B cell (primary cell): Measurements from ENCODE around the gene SP6. TPM values are rescaled to one million over a fixed set of nuclear protein-coding genes. Genes with fewer than 3 reads are reported as not detected.

ENCODE experiments used
- ATAC-seq: fragments of 200-7000 bp; cut with Tn5 transposase; one replicate; pipeline ENCODE4 v1.10.0; 2021; ENCODE audit warnings: low read depth, mild to moderate bottlenecking, moderate number of reproducible peaks, moderate library complexity
- CTCF ChIA-PET: fragments of 350-600 bp; sonication (Branson Sonifier 250); formaldehyde crosslinking; loops from one replicate; lab custom pipeline; 2021; ENCODE audit warnings: antibody characterized with exemption, inconsistent platforms; lab: Charles Lee
- POLR2A ChIA-PET: fragments of 350-600 bp; sonication (Branson Sonifier 250); formaldehyde crosslinking; loops from one replicate; lab custom pipeline; 2021; ENCODE audit warnings: antibody characterized with exemption; lab: Charles Lee
- DNase-seq: peaks from one replicate; pipeline ENCODE4 v3.0.0; 2013
- H2AFZ ChIP-seq: 2 replicates; pipeline ENCODE4 v1.6.1; 2012; ENCODE audit warnings: mild to moderate bottlenecking, low read depth, low read length; ENCODE audit not compliant: insufficient read depth, poor library complexity, severe bottlenecking
- H3K27ac ChIP-seq, 2 donors: 1 replicate in 1 of 2; 2 replicates in 1 of 2; pipeline ENCODE4 v1.5.1; 2012 to 2013; ENCODE audit warnings: low read length in 2 of 2, mild to moderate bottlenecking in 2 of 2, moderate library complexity in 1 of 2
- H3K27me3 ChIP-seq, 4 experiments: fragments of 200-600 bp in 1 of 4; sonication (generic) in 1 of 4; replicated peaks in 1 of 4; 1 replicate in 2 of 4; 2 replicates in 2 of 4; pipeline versions ENCODE4 v1.6.1 to v1.7.0; 2013 to 2016; ENCODE audit warnings: low read length in 3 of 4, mild to moderate bottlenecking in 2 of 4, mixed read lengths in 1 of 4, moderate library complexity in 1 of 4; ENCODE audit not compliant: insufficient read depth in 4 of 4, control insufficient read depth in 3 of 4; ENCODE audit errors: control extremely low read depth in 1 of 4
- H3K36me3 ChIP-seq, 2 experiments: replicated peaks in 1 of 2; 1 replicate in 1 of 2; 2 replicates in 1 of 2; pipeline versions ENCODE4 v1.6.1 to v1.7.1; 2013; ENCODE audit warnings: low read length in 1 of 2; ENCODE audit not compliant: insufficient read depth in 2 of 2, control insufficient read depth in 1 of 2; ENCODE audit errors: control extremely low read depth in 1 of 2, extremely low read depth in 1 of 2
- H3K4me1 ChIP-seq, 2 donors: fragments of 200-600 bp in 1 of 2; sonication (generic) in 1 of 2; 1 replicate in 1 of 2; 2 replicates in 1 of 2; pipeline versions ENCODE4 v1.5.1 to v1.6.1; 2013 to 2017; ENCODE audit warnings: low read length in 2 of 2; ENCODE audit not compliant: control insufficient read depth in 2 of 2, insufficient read depth in 2 of 2
- H3K4me2 ChIP-seq: replicated peaks from 2 replicates; pipeline ENCODE3; 2012; ENCODE audit warnings: mild to moderate bottlenecking, low read depth, low read length; ENCODE audit not compliant: poor library complexity, severe bottlenecking
- H3K4me3 ChIP-seq, 5 experiments: fragments of 200-600 bp in 1 of 5; sonication (generic) in 1 of 5; 1 replicate in 3 of 5; 2 replicates in 2 of 5; pipeline versions ENCODE4 v1.5.1 to v1.7.0; 2011 to 2016; ENCODE audit warnings: low read length in 4 of 5, mild to moderate bottlenecking in 4 of 5, low read depth in 2 of 5, control low read depth in 1 of 5, moderate library complexity in 1 of 5; ENCODE audit not compliant: insufficient read depth in 1 of 5; ENCODE audit errors: control extremely low read depth in 1 of 5, extremely low read depth in 1 of 5
- H3K79me2 ChIP-seq: fragments of 200-600 bp; sonication (generic); one replicate; pipeline ENCODE4 v1.6.0; 2016; ENCODE audit warnings: low read length; ENCODE audit not compliant: control insufficient read depth, insufficient read depth
- H3K9ac ChIP-seq: fragments of 200-600 bp; sonication (generic); 2 replicates; pipeline ENCODE4 v1.6.1; 2017; ENCODE audit warnings: mild to moderate bottlenecking, low read length, moderate library complexity
- H3K9me3 ChIP-seq, 3 donors: one replicate each; pipeline versions ENCODE4 v1.6.1 to v1.7.1; 2013; ENCODE audit warnings: low read length in 2 of 3; ENCODE audit not compliant: control insufficient read depth in 2 of 3, insufficient read depth in 1 of 3; ENCODE audit errors: control extremely low read depth in 1 of 3
- H4K20me1 ChIP-seq: 2 replicates; pipeline ENCODE4 v1.6.0; 2012; ENCODE audit warnings: mild to moderate bottlenecking, low read length; ENCODE audit not compliant: insufficient read depth, control insufficient read depth, poor library complexity, severe bottlenecking
- H3K27ac Mint-ChIP-seq: one replicate; pipeline ENCODE4 v1.8.0; 2021; ENCODE audit warnings: mixed read lengths
- H3K27me3 Mint-ChIP-seq: one replicate; pipeline ENCODE4 v1.8.0; 2021; ENCODE audit warnings: mixed read lengths
- H3K4me1 Mint-ChIP-seq: one replicate; pipeline ENCODE4 v1.8.0; 2021; ENCODE audit warnings: mixed read lengths
- H3K4me3 Mint-ChIP-seq: one replicate; pipeline ENCODE4 v1.8.0; 2021; ENCODE audit warnings: mixed read lengths
- H3K9me3 Mint-ChIP-seq: one replicate; pipeline ENCODE4 v1.8.0; 2022; ENCODE audit warnings: mixed read lengths; ENCODE audit not compliant: insufficient read depth
- CTCF ChIP-seq: fragments of 200-600 bp; IDR thresholded peaks from one replicate; pipeline ENCODE4 v1.8.0; 2022; ENCODE audit warnings: antibody characterized with exemption, mild to moderate bottlenecking
- EZH2 ChIP-seq: IDR thresholded peaks from 2 replicates; pipeline ENCODE4 v1.6.1; 2012; ENCODE audit warnings: borderline replicate concordance, low read depth, mild to moderate bottlenecking, moderate library complexity, low read length; ENCODE audit not compliant: insufficient read depth, poor library complexity, severe bottlenecking
- WGBS: methylation state at CpG from one replicate; pipeline ENCODE4 v1.1.5; 2013; ENCODE audit warnings: missing lambda C conversion rate; ENCODE audit not compliant: insufficient coverage; 5-methylcytosine and 5-hydroxymethylcytosine counted together
- intact Hi-C: fragments of 100-400 bp; cut with micrococcal nuclease; formaldehyde crosslinking; loops from one replicate; pipeline ENCODE4 v1.10.0; 2022
- polyA plus RNA-seq: library from polyadenylated mRNA; depleted of rRNA; stranded (reverse); fragments of >200 nt; gene quantifications from 2 replicates; pipeline ENCODE4 v1.2.3, GENCODE V29; 2012
- total RNA-seq, 2 donors: library from RNA; stranded (reverse); fragments of 120-200 nt in 1 of 2; gene quantifications; 1 replicate in 1 of 2; 2 replicates in 1 of 2; pipeline versions ENCODE4 v1.2.3 to v1.2.4, GENCODE V29; 2013 to 2022

The SP6 gene
- total and polyA plus RNA-seq, 2 donors (not counting 1 experiment from before 2014, with no cell fraction given), result 0.04 TPM; not detected in 1

GRCh38 chr17:47896672-47897490 lies 45.9 kb upstream of the SP6 start:
- peaks cover 24% of the 10 kb centered on the region for H4K20me1 ChIP-seq
- DNase-seq, result no peak
- peak overlapping the region; percentile 93 for H3K4me2 ChIP-seq
- H3K27ac ChIP-seq, result peak overlapping the region; percentile 94 to 98
- H3K9me3 ChIP-seq, result no peaks in the 10 kb centered on the region
- ChIA-PET POLR2A (interaction anchor here (0.5 to 1.1 kb wide), 3 partner anchors 21 to 1070 kb away, joined by 5 to 7 read pairs (median 6); no protein-coding TSS in a partner anchor), CTCF (interaction anchor here (0.7 to 1.0 kb wide), 2 partner anchors 56 to 81 kb away, joined by 3 read pairs; partner anchors contain the start of gene SCRN2)
- peak overlapping the region; percentile 84 for H2AFZ ChIP-seq
- intact Hi-C loops, result loop anchor here (1.0 to 2.0 kb wide), 6 partner anchors 44 to 248 kb away; partner anchors contain the start of genes KPNB1, PNPO, SCRN2 and SNX11
- H3K36me3 ChIP-seq, result peaks cover 0 to 15% of the 10 kb centered on the region in 2 experiments
- H3K4me3 ChIP-seq, result peak overlapping the region; percentile 67 to 91 (median 85)
- H3K79me2 ChIP-seq, result peaks cover 66% of the 10 kb centered on the region
- H3K9ac ChIP-seq, result peak overlapping the region; percentile 88
- peak overlapping the region; percentile 96 for H3K4me3 Mint-ChIP-seq
- H3K27me3 ChIP-seq, result no peaks in the 10 kb centered on the region
- TF ChIP-seq CTCF (no peak), EZH2 (no peak)
- H3K27ac Mint-ChIP-seq, result peak overlapping the region; percentile 93
- H3K9me3 Mint-ChIP-seq, result no peaks in the 10 kb centered on the region
- peaks cover 17% of the 10 kb centered on the region in 2 donors for H3K4me1 ChIP-seq
- 4% methylated on average over 19 of the region's 22 CpGs for WGBS
- H3K4me1 Mint-ChIP-seq, result peaks cover 47% of the 10 kb centered on the region
- ATAC-seq, result no peak
- no peaks in the 10 kb centered on the region for H3K27me3 Mint-ChIP-seq
